HT1080 (cell line): ENCODE measurements around the gene TCAF1. TPM values are rescaled to one million over a fixed set of nuclear protein-coding genes. Genes with fewer than 3 reads are reported as not detected.
"Not testable (repeated sequence)": the region's sequence is repeated elsewhere in the genome, so short reads cannot be mapped to it uniquely, and the experiment has no call there.

Experiments used
- DNase-seq: peaks from one replicate; pipeline ENCODE4 v3.0.0-alpha.2; 2015; ENCODE audit warnings: low read depth
- total RNA-seq: library from RNA; depleted of rRNA; stranded (reverse); fragments of >200 nt; shearing (Covaris generic); gene quantifications from 2 replicates; pipeline ENCODE4 v1.2.3, GENCODE V29; 2014

The TCAF1 gene
- total RNA-seq, 1 experiment from 2014 or later: 16.7 TPM

DNA sequence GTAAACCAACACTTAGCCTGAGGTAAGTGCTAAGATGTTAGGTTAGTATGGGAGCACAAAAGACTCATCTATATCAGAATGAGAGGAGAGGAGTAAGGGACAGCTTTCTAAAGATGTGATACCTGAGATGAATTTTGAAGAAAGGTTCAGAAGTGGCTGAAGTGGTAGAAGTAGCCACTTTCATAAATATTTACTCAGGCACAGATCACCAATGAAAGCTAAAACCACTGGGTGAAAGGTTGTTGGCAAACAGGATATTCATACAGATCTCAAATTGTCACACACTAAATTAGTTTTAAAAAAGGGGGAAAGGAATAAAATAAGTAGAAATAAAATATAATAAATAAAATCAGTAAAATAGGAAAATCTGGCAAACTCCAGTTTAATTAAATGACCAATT, 30.4 kb downstream of the TCAF1 start:
- not testable (repeated sequence) for DNase-seq

DNA sequence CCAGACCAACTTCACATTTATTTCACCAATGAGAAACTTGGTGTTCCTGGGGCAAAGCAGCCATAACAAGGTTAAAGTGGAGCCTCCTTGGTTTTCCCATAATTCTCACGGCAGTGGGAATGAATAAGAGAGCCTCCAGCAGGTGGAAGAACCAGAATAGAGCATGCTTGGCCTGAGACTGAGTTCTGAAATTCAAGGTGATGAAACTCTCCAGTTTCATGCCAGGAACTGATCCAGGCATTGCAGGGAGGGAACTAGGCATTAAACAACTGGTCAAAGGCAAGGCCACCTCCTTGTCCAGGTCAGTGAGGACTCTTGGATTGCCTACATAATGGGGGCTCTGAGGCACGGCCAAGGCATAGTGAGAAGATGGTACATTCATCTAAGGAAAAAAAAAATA, 44.0 kb downstream of the TCAF1 start:
- not testable (repeated sequence) for DNase-seq

DNA sequence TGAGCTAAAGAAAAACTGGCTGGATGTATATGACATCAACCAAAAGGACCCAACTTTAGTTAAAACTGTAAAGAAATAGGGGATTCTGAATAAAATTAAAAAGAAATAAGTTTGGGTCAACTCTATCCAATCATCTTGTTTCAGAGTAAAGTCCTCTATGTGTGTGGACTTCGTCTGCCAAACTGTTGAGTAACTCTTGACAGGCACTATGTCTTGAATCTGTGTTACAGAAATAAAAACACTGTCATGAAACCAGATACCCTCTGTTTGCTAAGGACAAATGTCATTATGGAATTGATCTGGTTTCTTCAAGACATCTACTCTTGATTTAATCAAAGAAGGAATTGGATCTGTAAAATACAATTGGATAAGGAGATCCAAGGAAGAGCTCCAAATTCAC, 46.5 kb downstream of the TCAF1 start:
- DNase-seq: not testable (repeated sequence)

DNA sequence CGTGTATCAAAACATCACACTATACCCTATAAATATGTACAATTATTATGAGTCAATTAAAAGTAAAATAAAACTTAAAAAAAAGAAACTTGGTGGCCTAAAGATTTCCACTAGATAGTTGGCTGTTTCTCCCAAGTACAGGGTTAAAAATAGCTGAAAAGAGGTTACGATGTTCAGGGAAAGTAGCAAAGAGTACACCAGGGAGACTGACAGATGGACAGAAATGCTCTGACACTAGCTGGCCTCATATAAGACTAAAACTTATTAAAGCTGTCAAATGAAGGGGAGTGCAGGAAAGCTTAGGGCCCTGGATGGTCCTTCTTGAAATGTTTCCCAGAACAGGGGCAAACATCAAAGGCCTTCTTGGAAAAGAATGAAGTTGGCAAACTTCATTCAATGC, 51.3 kb downstream of the TCAF1 start:
- DNase-seq: no peak

DNA sequence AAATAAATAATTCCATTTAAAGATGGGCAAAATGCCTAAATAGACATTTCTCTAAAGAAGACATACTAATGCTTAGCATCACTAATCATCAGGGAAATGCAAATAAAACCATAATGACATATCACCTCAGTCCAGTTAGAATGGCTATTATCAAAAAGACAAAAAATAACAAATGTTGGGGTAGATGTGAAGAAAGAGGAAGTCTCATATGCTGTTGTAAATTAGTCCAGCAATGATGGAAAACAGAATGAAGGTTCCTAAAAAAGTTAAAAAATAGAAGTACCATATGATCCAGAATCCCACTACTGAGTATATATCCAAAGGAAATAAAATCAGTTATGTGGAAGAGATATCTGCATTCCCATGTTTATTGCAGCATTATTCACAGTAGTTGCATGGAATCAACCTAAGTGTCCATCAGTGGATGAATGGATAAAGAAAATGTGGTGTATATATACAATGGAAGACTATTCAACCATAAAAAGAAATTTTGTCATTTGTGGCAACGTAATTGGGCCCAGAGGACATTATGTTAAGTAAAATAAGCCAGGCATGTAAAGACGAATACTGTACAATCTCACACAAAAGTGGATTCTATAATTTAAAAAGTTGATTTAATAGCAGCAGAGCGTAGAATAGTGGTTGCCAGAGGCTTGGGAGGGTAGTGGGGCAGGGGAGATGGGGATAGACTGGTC, 52.0 kb downstream of the TCAF1 start:
- no peak for DNase-seq

DNA sequence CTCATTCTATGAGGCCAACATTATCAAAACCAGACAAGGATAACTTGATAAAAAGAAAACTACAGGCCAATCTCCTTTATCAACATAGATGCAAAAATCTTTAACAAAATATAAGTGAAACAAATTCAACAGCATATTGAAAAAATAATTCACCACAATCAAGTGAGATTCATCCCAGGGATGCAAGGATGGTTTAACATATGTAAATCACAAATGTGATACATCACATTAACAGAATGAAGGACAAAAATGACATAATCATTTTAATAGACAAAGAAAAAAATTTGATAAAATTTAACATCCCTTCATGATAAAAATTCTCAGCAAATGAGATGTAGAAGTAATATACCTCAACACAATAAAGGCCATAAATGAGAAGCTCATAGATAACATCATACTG, 53.8 kb downstream of the TCAF1 start:
- DNase-seq: no peak

DNA sequence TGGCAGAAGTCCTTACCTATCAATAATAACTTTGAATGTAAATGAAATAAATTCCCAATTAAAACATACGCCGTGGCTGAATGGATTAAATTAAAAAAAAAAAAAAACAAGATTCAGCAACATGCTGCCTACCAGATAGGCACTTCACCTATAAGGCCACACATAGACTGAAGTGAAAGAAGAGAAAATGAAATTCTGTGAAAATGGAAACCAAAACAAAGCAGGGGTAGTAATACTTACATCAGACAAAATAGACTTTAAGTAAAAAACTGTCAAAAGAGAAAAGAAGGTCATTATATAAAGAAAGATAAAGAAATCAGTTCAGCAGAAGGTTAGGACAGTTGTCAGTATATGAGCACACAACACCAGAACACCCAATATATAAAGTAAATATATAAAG, 55.3 kb downstream of the TCAF1 start:
- no peak for DNase-seq

DNA sequence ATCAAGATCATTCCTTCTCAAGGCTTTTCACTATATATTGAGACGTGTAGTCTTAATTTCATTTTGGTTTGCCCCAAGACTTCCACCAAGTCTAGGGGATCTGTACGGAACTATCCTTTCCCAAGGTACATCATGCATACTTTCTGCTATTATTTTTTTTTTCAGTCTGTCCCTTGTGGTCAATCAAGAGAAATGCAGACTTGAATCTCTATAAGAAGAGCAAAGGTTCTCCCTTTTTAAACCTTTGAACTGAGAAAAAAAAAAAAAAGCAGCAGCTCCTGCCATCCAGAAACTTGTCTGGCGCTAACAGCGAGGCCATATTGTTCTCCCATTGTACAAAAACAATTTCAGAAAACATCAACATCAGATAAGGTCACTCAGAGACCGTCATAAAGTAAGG, 60.3 kb downstream of the TCAF1 start:
- DNase-seq: not testable (repeated sequence)

DNA sequence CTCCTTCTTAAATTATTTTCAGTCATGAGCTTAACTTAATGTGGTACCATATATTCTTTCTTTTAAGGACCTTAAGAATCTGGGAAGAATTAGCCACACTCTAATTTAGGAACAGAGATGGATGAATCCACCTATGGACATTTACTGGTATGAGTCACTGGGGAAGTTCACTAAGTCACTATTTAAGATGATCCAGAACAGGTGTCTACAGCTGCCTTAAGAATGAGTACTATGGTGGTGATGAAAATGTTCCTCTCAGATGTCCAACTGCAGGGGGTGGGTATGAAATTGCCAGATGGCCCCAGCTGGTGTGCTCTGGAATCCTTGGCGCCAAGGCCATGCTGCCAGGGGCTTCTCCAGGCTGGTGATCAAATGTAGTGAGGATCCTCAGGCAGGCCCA, 61.9 kb downstream of the TCAF1 start:
- not testable (repeated sequence) for DNase-seq

DNA sequence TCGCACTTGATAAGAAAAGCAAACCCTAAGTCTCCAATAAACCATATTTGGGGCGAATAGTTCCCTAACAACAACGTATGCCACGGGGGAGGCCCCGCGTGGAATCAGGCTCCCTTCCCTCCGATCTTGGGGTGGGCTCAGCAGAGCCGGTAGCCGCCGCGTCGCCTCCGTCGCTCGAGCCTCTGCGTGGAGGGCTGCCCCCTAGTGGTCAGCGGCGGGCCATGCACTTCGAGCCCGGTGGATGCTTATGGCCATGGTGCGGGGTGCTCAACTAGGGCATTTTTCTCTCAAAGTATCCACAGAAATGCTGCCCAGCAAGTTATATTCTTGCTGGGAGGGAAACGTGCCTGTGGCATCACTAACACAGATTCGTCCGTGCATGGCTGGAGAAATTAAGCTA, 64.8 kb downstream of the TCAF1 start:
- DNase-seq: not testable (repeated sequence)

DNA sequence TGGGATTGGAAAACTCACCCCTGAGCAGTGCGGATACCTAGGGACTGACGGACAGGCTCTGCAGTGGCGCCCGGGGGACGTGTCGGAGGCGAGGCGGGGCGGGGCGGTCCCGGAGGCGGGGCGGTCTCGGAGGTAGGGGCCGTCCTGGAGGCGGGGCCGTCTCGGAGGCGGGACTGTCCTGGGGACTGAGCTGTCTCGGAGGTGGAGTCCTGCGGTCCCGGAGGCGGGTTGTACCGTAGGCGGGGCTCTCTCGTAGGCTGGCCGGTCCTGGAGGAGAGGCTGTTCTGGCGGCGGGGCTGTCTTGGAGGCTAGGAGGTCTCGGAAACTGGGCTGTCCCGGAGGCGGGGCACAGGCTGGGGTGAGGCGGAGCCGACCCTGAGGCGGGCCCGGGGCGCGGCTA, 65.4 kb downstream of the TCAF1 start:
- not testable (repeated sequence) for DNase-seq

DNA sequence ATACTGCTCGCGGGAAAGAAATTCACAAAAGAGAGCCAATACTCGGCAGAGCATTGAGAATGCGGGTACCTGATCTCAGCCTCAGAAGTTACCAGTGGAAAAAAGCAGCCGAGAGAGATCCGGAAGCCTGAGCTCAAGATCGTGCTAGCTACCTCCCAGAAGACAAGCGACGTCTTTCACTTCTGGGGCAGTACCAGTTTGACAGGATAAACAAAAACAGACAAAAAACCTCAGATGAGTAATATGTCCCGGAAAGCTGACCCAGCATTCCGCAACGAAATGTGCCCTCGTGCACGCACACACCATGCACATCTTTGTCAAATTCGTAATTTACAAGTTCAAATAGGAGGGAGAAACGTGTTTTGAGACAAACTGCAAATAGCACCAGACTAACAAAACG, 65.9 kb downstream of the TCAF1 start:
- DNase-seq: not testable (repeated sequence)

DNA sequence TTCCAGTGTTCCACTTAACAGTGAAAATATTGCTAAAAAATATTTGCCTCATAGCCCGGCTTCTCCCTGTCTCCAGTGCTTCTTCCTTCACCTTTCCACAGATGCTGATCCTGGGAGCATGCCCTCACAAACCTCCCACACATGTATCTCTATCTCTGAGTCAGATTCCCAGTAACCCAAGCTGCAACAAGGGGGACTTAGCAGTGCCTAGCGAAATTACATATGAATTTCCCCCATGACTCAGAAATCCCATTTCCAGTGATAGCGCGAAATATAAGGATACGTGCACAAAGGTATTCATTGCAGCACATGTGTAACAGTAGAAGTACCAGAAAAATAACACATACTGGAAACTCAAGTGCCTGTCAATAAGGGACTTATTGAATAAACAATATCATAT, 75.4 kb downstream of the TCAF1 start:
- DNase-seq: not testable (repeated sequence)

DNA sequence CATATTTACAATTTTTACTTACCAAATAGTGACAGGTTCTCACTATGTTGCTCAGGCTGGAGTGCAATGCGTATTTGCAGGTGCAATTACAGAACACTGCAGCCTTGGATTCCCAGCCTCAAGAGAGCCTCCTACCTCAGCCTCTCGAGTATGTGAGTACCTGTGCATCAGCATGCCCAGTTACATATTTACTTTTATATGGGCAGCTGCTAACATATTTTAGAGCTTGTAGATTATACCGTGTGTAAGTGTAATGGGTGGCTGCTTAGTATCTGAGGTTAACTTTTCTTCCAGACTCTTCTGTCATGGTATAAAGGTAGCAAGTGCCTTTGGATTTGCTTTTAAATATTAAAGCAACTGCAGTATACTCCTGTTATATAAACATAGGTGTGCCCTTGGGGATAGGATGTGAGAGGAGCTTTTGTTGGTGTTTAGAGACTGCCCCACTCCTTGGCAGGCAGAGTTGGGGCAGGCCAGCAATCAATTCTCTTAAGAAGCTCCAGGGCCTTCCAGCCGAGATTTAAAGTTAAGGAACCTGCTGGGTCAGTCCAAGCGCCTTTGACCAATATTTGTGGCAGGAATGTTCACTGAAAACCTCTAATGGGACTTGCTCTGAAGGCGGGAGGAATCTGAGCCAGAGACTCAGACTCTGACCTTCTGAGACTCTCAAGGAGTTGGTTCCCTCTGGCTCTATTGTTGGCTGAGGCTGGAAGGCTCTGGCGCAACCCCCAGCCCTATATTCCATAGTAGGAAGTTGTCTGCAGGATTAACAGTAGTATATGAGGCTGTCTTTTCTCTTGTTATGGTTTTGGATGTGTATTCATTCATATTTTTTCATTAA, 77.5 kb downstream of the TCAF1 start:
- not testable (repeated sequence) for DNase-seq

DNA sequence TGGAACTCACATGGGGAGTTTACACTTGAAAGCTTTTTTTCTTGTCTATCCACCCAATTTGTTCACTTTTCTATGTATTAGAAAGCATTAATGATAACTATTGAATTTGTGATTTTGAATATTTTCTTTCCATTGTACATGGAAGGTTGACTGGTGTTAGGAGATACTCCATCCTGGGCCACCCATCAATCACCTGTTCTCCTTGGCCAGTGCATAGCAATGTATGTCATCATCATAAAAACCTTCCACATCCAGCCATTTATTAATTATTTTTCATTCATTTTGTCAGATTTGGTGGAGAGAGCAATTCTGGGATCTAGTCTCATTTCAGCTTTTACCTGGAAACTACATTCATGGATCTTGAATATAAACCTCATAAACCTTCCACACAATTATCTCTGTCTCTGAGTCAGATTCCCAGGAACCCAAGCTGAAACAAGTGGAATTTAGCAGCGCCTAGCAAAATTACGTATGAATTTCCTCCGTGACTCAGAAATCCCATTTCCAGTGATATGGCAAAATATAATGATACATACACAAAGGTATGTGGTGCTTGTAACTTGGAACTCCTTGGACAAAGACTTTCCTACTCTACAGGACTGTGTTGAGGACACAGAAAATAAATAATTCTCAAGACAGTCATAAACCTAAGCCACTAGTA, 78.2 kb downstream of the TCAF1 start:
- DNase-seq: not testable (repeated sequence)

DNA sequence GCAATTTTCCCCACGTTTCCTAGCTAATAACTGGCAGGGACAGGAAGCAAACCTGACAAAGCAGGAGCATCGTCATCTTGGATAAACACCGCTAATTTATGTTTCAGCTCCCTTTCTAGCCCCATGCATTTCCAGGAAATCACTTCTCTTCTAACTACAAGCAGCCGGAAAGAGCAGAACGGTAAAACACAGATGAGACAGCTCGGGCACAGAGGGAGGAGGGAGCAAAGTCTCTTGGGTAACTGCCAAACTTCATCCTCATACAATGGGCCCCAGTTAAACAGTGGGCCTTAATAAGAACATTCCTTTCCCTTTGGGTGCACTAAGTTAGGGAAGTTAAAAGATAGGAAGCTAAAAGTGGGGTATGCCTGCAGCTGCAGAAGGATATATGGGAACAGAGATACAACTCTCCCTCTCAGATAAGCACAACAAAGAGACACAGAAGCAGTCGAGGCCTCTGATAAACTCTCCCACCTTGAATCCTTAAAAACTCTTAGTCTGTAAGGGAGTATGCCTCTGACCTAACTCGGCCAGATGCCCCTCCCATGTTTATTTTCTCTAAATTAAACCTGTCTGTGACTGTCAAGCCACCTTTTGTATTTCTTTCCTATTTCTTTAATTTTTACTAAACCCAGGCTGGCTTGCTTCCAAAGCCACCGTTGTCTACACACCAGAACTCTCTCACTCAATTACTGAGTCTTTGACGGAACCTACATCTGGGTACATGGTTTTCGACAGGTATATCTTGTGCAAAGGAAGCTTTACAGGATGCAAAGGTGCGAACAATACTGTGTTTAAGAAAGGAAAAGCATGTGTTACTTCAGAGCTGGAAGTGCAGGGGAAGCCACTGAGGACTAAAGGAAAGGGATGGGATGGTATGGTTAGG, 80.3 kb downstream of the TCAF1 start:
- not testable (repeated sequence) for DNase-seq

DNA sequence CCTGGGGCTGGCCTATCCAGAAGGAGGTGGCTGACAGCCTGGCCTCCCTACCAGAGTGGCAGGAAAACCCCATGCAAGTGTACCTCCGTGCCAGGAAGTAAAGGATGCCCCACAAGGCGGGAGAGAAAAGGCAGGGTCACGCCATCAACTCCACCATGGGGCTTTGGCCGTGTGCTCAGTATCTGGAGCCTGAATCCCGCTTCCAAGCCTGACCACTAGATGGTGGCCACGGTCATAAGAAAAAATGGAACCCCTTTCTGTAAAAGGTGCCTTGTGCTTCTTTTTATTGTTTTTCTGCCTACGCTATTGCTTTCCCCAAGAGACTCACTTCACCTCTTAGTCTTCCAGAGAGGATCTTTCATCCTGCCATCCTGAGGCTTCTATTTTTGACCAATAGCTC, 84.1 kb downstream of the TCAF1 start:
- not testable (repeated sequence) for DNase-seq

DNA sequence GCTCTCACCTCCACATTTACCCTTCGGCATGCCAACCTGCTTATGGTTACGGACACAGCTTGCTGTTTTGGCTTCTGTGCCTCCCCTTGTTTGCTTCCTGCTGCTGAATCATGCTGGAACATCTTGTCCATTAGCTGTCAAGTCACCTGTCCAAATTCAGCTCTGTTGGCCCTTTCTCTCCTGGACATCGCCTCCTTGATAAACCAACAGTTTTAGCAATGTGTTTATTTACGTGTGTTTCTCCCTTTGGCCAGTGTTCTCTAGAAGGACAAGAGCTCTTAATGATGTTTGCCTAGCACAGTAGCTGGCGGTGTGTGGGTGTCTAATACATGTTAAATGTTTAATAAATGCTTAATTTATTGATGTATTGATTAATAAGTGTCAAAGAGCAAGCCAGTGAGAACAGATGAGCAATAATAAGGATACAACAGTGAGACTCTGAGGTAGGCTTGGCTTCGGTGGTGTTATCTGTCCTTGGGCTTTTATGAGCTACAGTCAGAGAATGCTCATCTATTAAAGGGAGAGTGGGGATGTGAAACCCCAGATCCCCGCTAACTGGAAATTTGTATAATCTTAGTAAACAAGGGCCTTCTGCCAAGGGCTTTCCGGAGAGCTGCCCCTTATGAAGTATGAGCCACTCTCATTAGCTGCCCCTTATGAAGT, 85.4 kb downstream of the TCAF1 start:
- not testable (repeated sequence) for DNase-seq

DNA sequence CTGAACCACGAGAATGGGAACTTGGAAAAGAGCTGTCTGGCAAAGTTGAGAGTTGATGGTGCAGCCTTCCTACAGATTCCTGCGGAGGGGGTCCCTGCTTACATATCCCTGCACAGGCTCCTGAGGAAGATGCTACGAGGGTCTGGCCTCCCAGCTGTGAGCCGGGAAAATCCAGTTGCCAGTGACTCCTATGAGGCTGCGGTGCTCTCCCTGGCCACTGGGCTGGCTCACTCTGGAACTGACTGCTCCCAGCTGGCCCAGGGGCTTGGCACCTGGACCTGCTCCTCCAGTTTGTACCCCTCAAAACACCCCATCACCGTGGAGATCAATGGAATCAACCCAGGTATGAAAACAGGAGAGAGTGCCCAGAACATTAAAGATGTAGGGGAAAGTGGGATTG, 91.3 kb downstream of the TCAF1 start:
- not testable (repeated sequence) for DNase-seq

DNA sequence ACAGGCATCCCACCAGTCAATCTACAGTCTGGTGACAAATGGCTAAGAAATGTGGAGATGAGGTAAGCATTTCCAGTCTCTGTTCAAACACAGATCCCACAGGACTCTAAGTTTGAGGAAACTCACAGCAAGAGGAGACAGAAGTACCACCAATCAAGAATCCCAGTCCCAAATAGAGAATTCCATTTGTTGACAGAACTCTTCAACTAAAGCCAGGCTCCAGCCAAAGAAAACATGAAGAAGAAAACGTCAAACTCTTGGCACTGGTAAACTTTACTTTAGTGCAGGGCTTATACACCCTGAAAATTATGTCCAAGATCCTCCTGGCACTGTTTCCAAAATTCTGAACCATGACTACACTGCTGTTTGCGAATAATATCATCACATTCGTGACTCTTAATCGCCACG, 95.3 kb downstream of the TCAF1 start:
- DNase-seq: not testable (repeated sequence)
